Motor neuron (in vitro differentiated cells): ENCODE data around the gene MAD2L2. TPM values are rescaled to one million over a fixed set of nuclear protein-coding genes. Genes with fewer than 3 reads are reported as not detected.
A peak's percentile ranks its signal among the peaks of the same experiment; 100 is the strongest.

ENCODE experiments used
- ATAC-seq, 8 experiments: fragments of 200-7000 bp; cut with Tn5 transposase; replicated peaks in 6 of 8; 2 replicates each; pipeline ENCODE4 v1.8.0; 2021; ENCODE audit warnings: mild to moderate bottlenecking in 8 of 8, moderate library complexity in 8 of 8
- H3K27ac ChIP-seq, 2 donors: fragments of 250-450 bp; sonication (Bioruptor Pico); 2 replicates each; pipeline ENCODE4 v1.9.0; 2021; ENCODE audit warnings: antibody characterized with exemption in 2 of 2, mild to moderate bottlenecking in 2 of 2, moderate library complexity in 1 of 2
- H3K4me1 ChIP-seq, 2 donors: fragments of 250-450 bp; sonication (Bioruptor Pico); replicated peaks in 1 of 2; 2 replicates each; pipeline ENCODE4 v1.6.1; 2021; ENCODE audit warnings: antibody characterized with exemption in 2 of 2, mild to moderate bottlenecking in 2 of 2, moderate library complexity in 1 of 2
- H3K4me3 ChIP-seq, 5 donors: fragments of 250-450 bp; sonication (Bioruptor Pico); 2 replicates each; pipeline ENCODE4 v1.9.0; 2021; ENCODE audit warnings: antibody characterized with exemption in 5 of 5, mild to moderate bottlenecking in 5 of 5, moderate library complexity in 4 of 5
- WGBS, 10 experiments: fragments of 450-650 bp; shearing (Covaris generic); methylation state at CpG; one replicate each; pipeline ENCODE4 v1.0.0; 2022; 5-methylcytosine and 5-hydroxymethylcytosine counted together
- in situ Hi-C, 9 experiments: fragments of 400-800 bp; cut with MboI; loops; one replicate each; pipeline ENCODE4 v1.15.0; 2021; ENCODE audit warnings: low sequenced_read_pairs in 9 of 9, low pct_unique_long_range_greater_than_20kb in 2 of 9; ENCODE audit not compliant: unreplicated experiment in 9 of 9
- total RNA-seq, 8 experiments: library from RNA; unstranded; fragments of 300-600 nt; gene quantifications; 2 replicates each; pipeline versions ENCODE4 v1.2.3 to v1.2.4, GENCODE V29; 2022

Gene MAD2L2
- total RNA-seq, 8 experiments from 2014 or later: 22.2 to 164 (median 107) TPM

GRCh38 chr1:11703357-11704193, 22.6 kb upstream of the MAD2L2 start:
- Histone ChIP-seq H3K4me3 (no peak overlapping the region), H3K27ac (peak overlapping the region; percentile 55 to 68), H3K4me1 (peaks cover 83 to 84% of the 10 kb centered on the region in 2 donors)
- in situ Hi-C loops: no loop called here
- WGBS, 10 experiments: 0 to 52% (median 29%) methylated on average over 1 to 6 of the region's 8 CpGs; no CpG with 5 or more reads in 3 of the 10 experiments
- peak in 3 of 8 experiments; percentile 11 to 18 (median 16) for ATAC-seq

- in situ Hi-C loops: no loop called here
- no peak for ATAC-seq
- 0 to 94% (median 69%) methylated on average over 1 to 14 of the region's 15 CpGs; no CpG with 5 or more reads in 1 of the 10 experiments for WGBS, 10 experiments
- Histone ChIP-seq H3K27ac (peak overlapping the region; percentile 85 to 88), H3K4me1 (peaks cover 75% of the 10 kb centered on the region in 2 donors), H3K4me3 (no peak overlapping the region)
These were observed 21.2 kb upstream of the MAD2L2 start for GRCh38 chr1:11701981-11702803.

- 0 to 15% (median 3%) methylated on average over 2 to 12 of the region's 15 CpGs; no CpG with 5 or more reads in 4 of the 10 experiments for WGBS, 10 experiments
- Histone ChIP-seq H3K27ac (peak overlapping the region; percentile 85 to 88), H3K4me3 (peak overlapping the region in 4 of 5 donors; percentile 1 to 16 (median 8)), H3K4me1 (peaks cover 68 to 69% of the 10 kb centered on the region in 2 donors)
- peak; percentile 43 to 85 (median 74) for ATAC-seq
- in situ Hi-C loops: no loop called here
These were observed 20.6 kb upstream of the MAD2L2 start for GRCh38 chr1:11701551-11701961.

- peak overlapping the region in 4 of 5 donors; percentile 1 to 16 (median 8) for H3K4me3 ChIP-seq
- H3K4me1 ChIP-seq: peaks cover 61% of the 10 kb centered on the region in 2 donors
- in situ Hi-C loops: no loop called here
- ATAC-seq: peak in 4 of 8 experiments; percentile 3 to 42 (median 36)
- 9 to 89% (median 40%) methylated on average over 1 to 32 of the region's 34 CpGs for WGBS, 10 experiments
- H3K27ac ChIP-seq: peak overlapping the region; percentile 85 to 88
These were observed 19.9 kb upstream of the MAD2L2 start for GRCh38 chr1:11700601-11701467.

- H3K27ac ChIP-seq: no peak overlapping the region
- 60 to 80% (median 72%) methylated on average over 1 to 3 of the region's 5 CpGs; no CpG with 5 or more reads in 6 of the 10 experiments for whole genome bisulfite sequencing, 10 experiments
- in situ Hi-C loops: no loop called here
- ATAC-seq: no peak
- H3K4me3 ChIP-seq: no peak overlapping the region
- H3K4me1 ChIP-seq: peaks cover 47 to 57% of the 10 kb centered on the region in 2 donors
These were observed 16.9 kb upstream of the MAD2L2 start for GRCh38 chr1:11697893-11698210.

GRCh38 chr1:11697188-11697892, 16.4 kb upstream of the MAD2L2 start:
- in situ Hi-C loops: no loop called here
- no peak overlapping the region for H3K4me3 ChIP-seq
- no peak for ATAC-seq
- H3K4me1 ChIP-seq: peaks cover 42 to 52% of the 10 kb centered on the region in 2 donors
- no peak overlapping the region for H3K27ac ChIP-seq
- 0 to 100% (median 78%) methylated on average over 1 to 7 of the region's 8 CpGs; no CpG with 5 or more reads in 1 of the 10 experiments for WGBS, 10 experiments

GRCh38 chr1:11695861-11696260, 14.9 kb upstream of the MAD2L2 start:
- Histone ChIP-seq H3K4me1 (peaks cover 27 to 37% of the 10 kb centered on the region in 2 donors), H3K4me3 (no peak overlapping the region), H3K27ac (no peak overlapping the region)
- 20 to 92% (median 60%) methylated on average over 1 to 6 of the region's 6 CpGs; no CpG with 5 or more reads in 3 of the 10 experiments for WGBS, 10 experiments
- in situ Hi-C loops: no loop called here
- ATAC-seq: no peak

GRCh38 chr1:11693917-11694316, 13.0 kb upstream of the MAD2L2 start:
- Histone ChIP-seq H3K4me1 (peaks cover 30 to 40% of the 10 kb centered on the region in 2 donors), H3K4me3 (peak overlapping the region in 4 of 5 donors; percentile 51 to 96 (median 80)), H3K27ac (peak overlapping the region in 1 of 2 donors; percentile 98)
- in situ Hi-C loops: no loop called here
- WGBS, 10 experiments: 0 to 66% (median 20%) methylated on average over 1 to 2 of the region's 5 CpGs; no CpG with 5 or more reads in 4 of the 10 experiments
- no peak for ATAC-seq

GRCh38 chr1:11693024-11693590, 12.2 kb upstream of the MAD2L2 start:
- peaks cover 31 to 44% of the 10 kb centered on the region in 2 donors for H3K4me1 ChIP-seq
- 0 to 38% (median 14%) methylated on average over 1 to 5 of the region's 6 CpGs; no CpG with 5 or more reads in 1 of the 10 experiments for WGBS, 10 experiments
- H3K4me3 ChIP-seq: peak overlapping the region; percentile 51 to 96 (median 74)
- in situ Hi-C loops: no loop called here
- ATAC-seq: peak in 6 of 8 experiments; percentile 0 to 36 (median 4)
- H3K27ac ChIP-seq: peak overlapping the region in 1 of 2 donors; percentile 98

- peaks cover 31 to 44% of the 10 kb centered on the region in 2 donors for H3K4me1 ChIP-seq
- ATAC-seq: peak in 5 of 8 experiments; percentile 1 to 7 (median 1)
- H3K27ac ChIP-seq: peak overlapping the region; percentile 98
- in situ Hi-C loops: no loop called here
- H3K4me3 ChIP-seq: peak overlapping the region; percentile 51 to 96 (median 74)
- WGBS, 10 experiments: 4 to 7% methylated on average over 6 to 32 of the region's 64 CpGs; no CpG with 5 or more reads in 8 of the 10 experiments
These were observed 11.2 kb upstream of the MAD2L2 start for GRCh38 chr1:11691928-11692711.
